Neural crest cell (in vitro differentiated cells): Measurements from ENCODE around the gene RAB3IL1. TPM values are rescaled to one million over a fixed set of nuclear protein-coding genes. Genes with fewer than 3 reads are reported as not detected.

Source experiments
- DNase-seq: peaks from one replicate; pipeline ENCODE4 v3.0.0; 2021; ENCODE audit warnings: low read depth, mixed read lengths, low spot score
- H3K27ac Mint-ChIP-seq: one replicate; pipeline ENCODE4 v1.8.0; 2021; ENCODE audit warnings: mild to moderate bottlenecking, mixed read lengths; ENCODE audit not compliant: unreplicated experiment
- H3K27me3 Mint-ChIP-seq: 2 replicates; pipeline ENCODE4 v1.8.0; 2021; ENCODE audit warnings: low read depth, mild to moderate bottlenecking, mixed read lengths
- H3K36me3 Mint-ChIP-seq: 2 replicates; pipeline ENCODE4 v1.8.0; 2021; ENCODE audit warnings: low read depth, mild to moderate bottlenecking, mixed read lengths
- H3K4me1 Mint-ChIP-seq: 2 replicates; pipeline ENCODE4 v1.8.0; 2021; ENCODE audit warnings: mixed read lengths
- H3K4me3 Mint-ChIP-seq: one replicate; pipeline ENCODE4 v1.8.0; 2021; ENCODE audit warnings: mild to moderate bottlenecking, mixed read lengths
- H3K9me3 Mint-ChIP-seq: 2 replicates; pipeline ENCODE4 v1.8.0; 2021; ENCODE audit warnings: mixed read lengths
- CTCF ChIP-seq: fragments of 200-600 bp; sonication (generic); conservative IDR thresholded peaks from 2 replicates; pipeline ENCODE4 v1.5.0; 2021; ENCODE audit warnings: antibody characterized with exemption, mild to moderate bottlenecking
- total RNA-seq: library from RNA; stranded (reverse); gene quantifications from 2 replicates; pipeline ENCODE4 v1.2.1, GENCODE V29; 2021

RAB3IL1 gene
- total RNA-seq, 1 donor from 2014 or later: 3.4 TPM

GRCh38 chr11:61879152-61879551 lies 38.2 kb downstream of the RAB3IL1 start:
- Mint-ChIP-seq H3K9me3 (no peaks in the 10 kb centered on the region), H3K27ac (no peak overlapping the region), H3K4me1 (peaks cover 18% of the 10 kb centered on the region), H3K36me3 (no peaks in the 10 kb centered on the region), H3K4me3 (no peak overlapping the region), H3K27me3 (no peaks in the 10 kb centered on the region)
- no peak for DNase-seq
- TF ChIP-seq CTCF: no peak

GRCh38 chr11:61875698-61876097 lies 41.7 kb downstream of the RAB3IL1 start:
- no peak for TF ChIP-seq CTCF
- no peaks in the 10 kb centered on the region for H3K9me3 Mint-ChIP-seq

GRCh38 chr11:61874853-61875252 lies 42.5 kb downstream of the RAB3IL1 start:
- H3K27me3 Mint-ChIP-seq: peaks cover 18% of the 10 kb centered on the region
- DNase-seq: no peak
- no peak for TF ChIP-seq CTCF
- no peaks in the 10 kb centered on the region for H3K36me3 Mint-ChIP-seq
- H3K9me3 Mint-ChIP-seq: no peaks in the 10 kb centered on the region
- peaks cover 17% of the 10 kb centered on the region for H3K4me1 Mint-ChIP-seq
- H3K4me3 Mint-ChIP-seq: no peak overlapping the region
- H3K27ac Mint-ChIP-seq: no peak overlapping the region

More at GRCh38 chr11:61875698-61876097, 41.7 kb downstream of the RAB3IL1 start:
- Mint-ChIP-seq H3K4me3 (no peak overlapping the region), H3K27ac (no peak overlapping the region), H3K4me1 (peaks cover 16% of the 10 kb centered on the region), H3K36me3 (no peaks in the 10 kb centered on the region), H3K27me3 (peaks cover 14% of the 10 kb centered on the region)
- no peak for DNase-seq

DNA sequence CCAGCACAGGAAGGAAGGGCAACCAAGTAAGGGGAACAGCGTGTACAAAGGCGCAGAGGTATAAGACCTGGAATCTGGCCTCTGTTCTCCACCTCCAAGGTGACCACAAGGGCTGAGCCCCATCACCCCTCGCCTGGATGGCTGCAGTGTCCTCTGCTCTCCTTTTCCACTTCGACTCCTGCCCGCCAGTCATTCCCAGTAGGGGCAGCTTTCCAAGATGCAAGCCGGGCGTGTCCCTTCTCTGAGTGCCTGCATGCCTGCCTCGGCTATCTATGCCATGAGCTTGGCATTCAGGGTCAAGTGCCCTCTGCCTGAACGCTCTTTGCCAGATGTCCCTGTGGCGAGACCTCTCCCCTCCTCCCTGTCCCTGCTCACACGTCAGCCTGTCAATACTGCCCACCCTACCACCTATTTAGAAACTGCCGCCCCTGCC lies 43.0 kb downstream of the RAB3IL1 start:
- no peak for DNase-seq
- peaks cover 23% of the 10 kb centered on the region for H3K27me3 Mint-ChIP-seq
- no peaks in the 10 kb centered on the region for H3K9me3 Mint-ChIP-seq
- H3K4me1 Mint-ChIP-seq: peaks cover 21% of the 10 kb centered on the region
- H3K4me3 Mint-ChIP-seq: peak overlapping the region; percentile 57
- peaks cover 2% of the 10 kb centered on the region for H3K36me3 Mint-ChIP-seq
- no peak for TF ChIP-seq CTCF
- H3K27ac Mint-ChIP-seq: peak overlapping the region; percentile 50

- Mint-ChIP-seq H3K27me3 (peaks cover 24% of the 10 kb centered on the region), H3K4me1 (peaks cover 22% of the 10 kb centered on the region), H3K9me3 (no peaks in the 10 kb centered on the region), H3K4me3 (peak overlapping the region; percentile 64), H3K36me3 (peaks cover 2% of the 10 kb centered on the region), H3K27ac (peak overlapping the region; percentile 50)
- no peak for DNase-seq
- TF ChIP-seq CTCF: no peak
Measured at GRCh38 chr11:61873588-61874376, 43.6 kb downstream of the RAB3IL1 start.
